AG04449 (cell line): ENCODE data around the gene WBP1L.

ENCODE experiments used
- CTCF ChIA-PET: fragments of 350-600 bp; formaldehyde crosslinking; extraction: SDS; loops from one replicate; lab custom pipeline; 2021; ENCODE audit warnings: antibody characterized with exemption; lab: Yijun Ruan, JAX
- POLR2A ChIA-PET: fragments of 400-600, 350-600 bp; formaldehyde crosslinking; extraction: SDS; loops from one replicate; lab custom pipeline; 2020; ENCODE audit warnings: antibody characterized with exemption, inconsistent platforms; lab: Yijun Ruan, JAX
- DNase-seq: peaks from one replicate; pipeline ENCODE4 v3.0.0-alpha.2; 2010; ENCODE audit warnings: low read depth, low spot score
- H3K4me3 ChIP-seq: 2 replicates; pipeline ENCODE4 v1.5.1; 2011; ENCODE audit warnings: low read depth, mild to moderate bottlenecking, control low read depth, low read length
- TF ChIP-seq, protein P1 (sequence below): IDR thresholded peaks from one replicate; pipeline ENCODE4 v1.5.1; 2011; ENCODE audit warnings: mild to moderate bottlenecking, moderate library complexity, low read length, control low read depth, inconsistent platforms; ENCODE audit not compliant: insufficient read depth; ENCODE audit errors: missing control alignments

WBP1L gene

DNA sequence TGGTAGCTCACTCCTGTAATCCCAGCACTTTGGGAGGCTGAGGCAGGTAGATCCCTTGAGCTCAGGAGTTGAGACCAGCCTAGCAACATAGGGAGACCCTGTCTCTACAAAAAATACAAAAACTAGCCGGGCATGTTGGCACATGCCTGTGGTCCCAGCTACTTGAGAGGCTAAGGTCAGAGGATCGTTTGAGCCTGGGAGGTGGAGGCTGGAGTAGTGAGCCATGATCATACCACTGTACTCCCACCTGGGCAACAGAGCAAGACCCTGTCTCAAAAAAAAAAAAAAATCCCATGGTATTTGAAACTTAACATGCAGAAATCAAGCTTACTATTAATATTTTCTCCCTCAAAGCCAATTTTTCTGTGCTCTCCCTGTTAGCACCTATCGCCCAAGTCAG lies 23.4 kb upstream of the WBP1L start:
- no peak for DNase-seq
- TF ChIP-seq, protein P1, sequence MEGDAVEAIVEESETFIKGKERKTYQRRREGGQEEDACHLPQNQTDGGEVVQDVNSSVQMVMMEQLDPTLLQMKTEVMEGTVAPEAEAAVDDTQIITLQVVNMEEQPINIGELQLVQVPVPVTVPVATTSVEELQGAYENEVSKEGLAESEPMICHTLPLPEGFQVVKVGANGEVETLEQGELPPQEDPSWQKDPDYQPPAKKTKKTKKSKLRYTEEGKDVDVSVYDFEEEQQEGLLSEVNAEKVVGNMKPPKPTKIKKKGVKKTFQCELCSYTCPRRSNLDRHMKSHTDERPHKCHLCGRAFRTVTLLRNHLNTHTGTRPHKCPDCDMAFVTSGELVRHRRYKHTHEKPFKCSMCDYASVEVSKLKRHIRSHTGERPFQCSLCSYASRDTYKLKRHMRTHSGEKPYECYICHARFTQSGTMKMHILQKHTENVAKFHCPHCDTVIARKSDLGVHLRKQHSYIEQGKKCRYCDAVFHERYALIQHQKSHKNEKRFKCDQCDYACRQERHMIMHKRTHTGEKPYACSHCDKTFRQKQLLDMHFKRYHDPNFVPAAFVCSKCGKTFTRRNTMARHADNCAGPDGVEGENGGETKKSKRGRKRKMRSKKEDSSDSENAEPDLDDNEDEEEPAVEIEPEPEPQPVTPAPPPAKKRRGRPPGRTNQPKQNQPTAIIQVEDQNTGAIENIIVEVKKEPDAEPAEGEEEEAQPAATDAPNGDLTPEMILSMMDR, result no peak
- CTCF ChIA-PET, result interaction anchor here (1.1 to 3.0 kb wide), 5 partner anchors 10 to 524 kb away, joined by 3 to 12 read pairs (median 4); no protein-coding TSS in a partner anchor
- POLR2A ChIA-PET, result interaction anchor here (0.6 to 1.1 kb wide), 2 partner anchors 16 to 57 kb away, joined by 3 read pairs; no protein-coding TSS in a partner anchor
- H3K4me3 ChIP-seq, result no peak overlapping the region

DNA sequence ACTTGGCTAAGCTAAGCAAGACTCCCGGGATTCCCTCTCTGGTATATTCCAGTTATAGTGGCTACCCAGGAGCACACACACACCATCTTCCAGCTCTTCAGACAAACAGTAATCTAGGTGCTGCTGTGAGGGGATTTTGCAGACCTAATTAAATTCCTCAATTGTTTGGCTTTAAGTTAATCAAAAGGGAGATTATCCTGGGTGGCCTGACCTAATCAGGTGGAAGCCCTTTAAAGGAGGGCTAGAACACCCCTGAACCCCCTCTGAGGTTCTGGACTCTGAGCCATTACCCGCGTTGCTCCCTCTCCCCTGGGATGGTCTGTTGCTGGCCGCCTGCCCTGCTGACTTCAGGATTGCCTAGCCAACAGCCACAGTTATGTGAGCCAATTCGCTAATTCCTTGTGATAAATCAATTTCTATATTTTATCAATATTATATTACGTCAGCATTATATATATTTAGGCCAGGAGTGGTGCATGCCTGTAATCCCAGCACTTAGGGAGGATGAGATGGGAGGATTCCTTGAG lies 22.9 kb upstream of the WBP1L start:
- no peak overlapping the region for H3K4me3 ChIP-seq
- CTCF ChIA-PET, result interaction anchor here (0.7 to 3.0 kb wide), 10 partner anchors 9 to 524 kb away, joined by 3 to 12 read pairs (median 3); no protein-coding TSS in a partner anchor
- no peak for DNase-seq
- TF ChIP-seq, protein P1, result no peak
- POLR2A ChIA-PET, result interaction anchor here (0.6 to 1.0 kb wide), 2 partner anchors 16 to 97 kb away, joined by 3 read pairs; no protein-coding TSS in a partner anchor

DNA sequence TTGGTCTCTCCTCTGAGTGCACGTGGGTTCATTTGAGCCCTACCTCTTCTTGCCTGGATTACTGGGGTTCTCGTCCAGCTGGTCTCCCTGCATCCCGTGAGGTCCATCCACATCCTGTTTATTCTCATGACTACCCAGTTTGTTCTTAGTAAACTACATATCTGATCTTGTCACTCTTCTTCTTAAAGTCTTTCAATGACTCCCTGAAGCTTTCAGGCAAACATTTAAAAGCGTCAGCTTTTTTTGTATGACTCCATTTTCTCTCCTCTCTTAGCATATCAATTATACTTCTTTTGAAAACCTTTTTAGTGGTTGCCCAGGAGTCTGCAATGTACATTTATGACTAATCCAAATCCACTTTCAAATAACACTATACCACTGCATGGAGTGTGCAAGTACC lies 21.8 kb upstream of the WBP1L start:
- no peak overlapping the region for H3K4me3 ChIP-seq
- TF ChIP-seq, protein P1, result no peak
- ChIA-PET CTCF (interaction anchor here (0.7 to 3.0 kb wide), 5 partner anchors 11 to 348 kb away, joined by 3 to 12 read pairs (median 3); no protein-coding TSS in a partner anchor), POLR2A (interaction anchor here (1.0 kb wide), 1 partner anchor 96 kb away, joined by 3 read pairs; no protein-coding TSS in a partner anchor)
- no peak for DNase-seq

DNA sequence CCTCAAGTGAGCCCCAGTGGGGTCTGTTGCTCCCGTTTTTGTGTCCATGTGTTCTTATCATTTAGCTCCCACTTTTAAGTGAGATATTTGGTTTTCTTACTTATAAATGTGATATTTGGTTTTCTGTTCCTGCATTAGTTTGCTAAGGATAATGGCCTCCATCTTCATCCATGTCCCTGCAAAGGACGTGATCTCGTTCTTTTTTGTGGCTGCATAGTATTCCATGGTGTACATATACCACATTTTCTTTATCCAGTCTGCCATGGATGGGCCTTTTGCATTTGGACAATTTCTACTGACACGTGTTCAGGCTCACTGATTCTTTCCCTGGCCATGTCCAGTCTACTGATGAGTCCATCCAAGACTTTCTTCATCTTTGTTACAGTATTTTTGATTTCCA lies 19.8 kb upstream of the WBP1L start:
- TF ChIP-seq, protein P1, result no peak
- H3K4me3 ChIP-seq, result no peak overlapping the region
- no peak for DNase-seq
- ChIA-PET CTCF (interaction anchor here (1.7 to 5.8 kb wide), 2 partner anchors 173 to 179 kb away, joined by 3 to 88 read pairs; no protein-coding TSS in a partner anchor), POLR2A (no interaction called here)

DNA sequence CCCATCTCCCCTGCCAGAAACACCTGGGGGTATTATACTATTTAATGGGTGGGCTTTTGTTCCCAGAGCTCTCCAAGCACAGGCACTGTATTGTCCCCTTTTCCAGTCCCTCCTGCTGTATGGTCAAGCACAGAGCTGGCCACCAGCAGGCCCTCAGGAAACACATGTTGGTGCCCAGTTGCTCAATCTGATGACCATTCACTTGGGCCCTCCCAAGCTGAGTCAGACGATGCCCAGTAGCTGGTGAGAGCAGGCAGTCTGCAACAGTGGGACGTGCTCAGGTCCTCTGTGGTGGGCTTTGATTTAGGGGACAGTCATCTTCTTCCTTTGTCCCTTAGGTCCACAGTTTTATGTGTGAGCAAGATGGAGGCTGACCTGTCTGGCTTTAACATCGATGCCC lies 17.5 kb upstream of the WBP1L start:
- POLR2A ChIA-PET, result interaction anchor here (1.3 kb wide), 1 partner anchor 12 kb away, joined by 8 read pairs; the partner anchor contains the start of genes ARL3 and SFXN2
- TF ChIP-seq, protein P1, result no peak
- no peak for DNase-seq
- CTCF ChIA-PET, result interaction anchor here (0.8 to 5.8 kb wide), 11 partner anchors 12 to 191 kb away, joined by 3 to 88 read pairs (median 9); partner anchors contain the start of genes ARL3, CNNM2, CYP17A1 and SFXN2
- no peak overlapping the region for H3K4me3 ChIP-seq
